Measurements from ENCODE around the gene CDK6. TPM values are rescaled to one million over a fixed set of nuclear protein-coding genes. Genes with fewer than 3 reads are reported as not detected.
A peak's percentile ranks its signal among the peaks of the same experiment; 100 is the strongest.

CDK6 gene
- total RNA-seq, 2 experiments from 2014 or later = 130 to 138 TPM

GRCh38 chr7:92731335-92732063 lies 104.9 kb downstream of the CDK6 start:
- intact Hi-C loops (cut with micrococcal nuclease) = loop anchor here (1.0 kb wide), 1 partner anchor 79 kb away; no protein-coding TSS in a partner anchor

DNA sequence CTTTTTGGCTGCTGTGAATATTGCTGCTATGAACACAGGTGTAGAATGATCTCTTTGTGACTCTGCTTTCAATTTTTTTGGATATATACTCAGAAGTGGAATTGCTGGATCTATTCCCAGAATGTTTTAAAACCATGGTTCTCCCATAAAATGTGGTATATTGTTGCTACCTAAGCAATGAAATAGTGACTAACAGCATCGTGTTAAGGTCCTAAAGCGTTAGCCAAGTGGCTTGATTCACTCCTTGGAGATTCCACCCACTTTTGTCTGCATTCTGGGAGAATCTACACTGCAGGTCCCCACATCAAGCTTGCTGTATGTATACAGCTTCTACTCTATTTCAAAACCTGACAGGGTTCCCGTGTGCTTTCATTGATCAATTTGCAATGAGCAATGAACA lies 105.6 kb downstream of the CDK6 start:
- Mint-ChIP-seq H3K36me3 (ENCODE audit: low read depth) (peaks cover 59% of the 10 kb centered on the region), H3K4me1 (ENCODE audit: low read depth) (peaks cover 52% of the 10 kb centered on the region), H3K27me3 (no peaks in the 10 kb centered on the region), H3K9me3 (no peaks in the 10 kb centered on the region), H3K27ac (peak overlapping the region; percentile 90), H3K4me3 (no peak overlapping the region)
- CTCF ChIA-PET = interaction anchor here (1.8 kb wide), 1 partner anchor 99 kb away, joined by 5 read pairs; no protein-coding TSS in a partner anchor
- DNase-seq = no peak
- POLR2A ChIA-PET = interaction anchor here (0.8 to 0.9 kb wide), 4 partner anchors 13 to 105 kb away, joined by 3 to 8 read pairs (median 3); no protein-coding TSS in a partner anchor
- intact Hi-C loops (cut with micrococcal nuclease) = loop anchor here (1.0 kb wide), 1 partner anchor 79 kb away; no protein-coding TSS in a partner anchor
- ATAC-seq = no peak
- TF ChIP-seq, protein P1, sequence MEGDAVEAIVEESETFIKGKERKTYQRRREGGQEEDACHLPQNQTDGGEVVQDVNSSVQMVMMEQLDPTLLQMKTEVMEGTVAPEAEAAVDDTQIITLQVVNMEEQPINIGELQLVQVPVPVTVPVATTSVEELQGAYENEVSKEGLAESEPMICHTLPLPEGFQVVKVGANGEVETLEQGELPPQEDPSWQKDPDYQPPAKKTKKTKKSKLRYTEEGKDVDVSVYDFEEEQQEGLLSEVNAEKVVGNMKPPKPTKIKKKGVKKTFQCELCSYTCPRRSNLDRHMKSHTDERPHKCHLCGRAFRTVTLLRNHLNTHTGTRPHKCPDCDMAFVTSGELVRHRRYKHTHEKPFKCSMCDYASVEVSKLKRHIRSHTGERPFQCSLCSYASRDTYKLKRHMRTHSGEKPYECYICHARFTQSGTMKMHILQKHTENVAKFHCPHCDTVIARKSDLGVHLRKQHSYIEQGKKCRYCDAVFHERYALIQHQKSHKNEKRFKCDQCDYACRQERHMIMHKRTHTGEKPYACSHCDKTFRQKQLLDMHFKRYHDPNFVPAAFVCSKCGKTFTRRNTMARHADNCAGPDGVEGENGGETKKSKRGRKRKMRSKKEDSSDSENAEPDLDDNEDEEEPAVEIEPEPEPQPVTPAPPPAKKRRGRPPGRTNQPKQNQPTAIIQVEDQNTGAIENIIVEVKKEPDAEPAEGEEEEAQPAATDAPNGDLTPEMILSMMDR (IDR thresholded peaks at IDR 0.05) = no peak

More at GRCh38 chr7:92731335-92732063, 104.9 kb downstream of the CDK6 start:
- ATAC-seq (peak; percentile 78), DNase-seq (peak; percentile 58)
- H3K4me3 Mint-ChIP-seq = no peak overlapping the region
- CTCF ChIA-PET = interaction anchor here (1.8 kb wide), 1 partner anchor 98 kb away, joined by 5 read pairs; no protein-coding TSS in a partner anchor
- H3K27ac Mint-ChIP-seq = peak overlapping the region; percentile 90
- peaks cover 55% of the 10 kb centered on the region for H3K4me1 Mint-ChIP-seq (ENCODE audit: low read depth)
- no peaks in the 10 kb centered on the region for H3K27me3 Mint-ChIP-seq
- H3K9me3 Mint-ChIP-seq = no peaks in the 10 kb centered on the region
- POLR2A ChIA-PET = interaction anchor here (0.8 to 0.9 kb wide), 4 partner anchors 14 to 104 kb away, joined by 3 to 8 read pairs (median 3); no protein-coding TSS in a partner anchor
- peaks cover 58% of the 10 kb centered on the region for H3K36me3 Mint-ChIP-seq (ENCODE audit: low read depth)
- TF ChIP-seq, protein P1 (IDR thresholded peaks at IDR 0.05) = no peak

DNA sequence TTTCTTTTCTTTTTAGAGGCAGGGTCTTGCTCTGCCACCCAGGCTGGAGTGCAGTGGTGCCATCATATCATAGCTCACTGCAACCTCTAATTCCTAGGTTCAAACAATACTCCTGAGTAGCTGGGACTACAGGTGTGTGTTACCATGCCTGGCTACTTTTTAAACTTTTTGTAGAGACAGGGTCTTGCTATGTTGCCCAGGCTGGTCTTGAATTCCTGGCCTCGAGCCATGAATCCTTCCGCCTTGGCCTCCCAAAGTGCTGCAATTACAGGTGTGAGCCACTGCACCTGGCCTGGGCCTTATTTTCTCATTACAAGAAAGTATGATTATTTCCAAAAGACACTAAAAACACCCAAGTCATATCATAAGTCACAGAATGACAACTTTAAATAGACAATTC lies 106.6 kb downstream of the CDK6 start:
- CTCF ChIA-PET = interaction anchor here (1.0 to 1.6 kb wide), 5 partner anchors 15 to 109 kb away, joined by 3 to 6 read pairs (median 4); no protein-coding TSS in a partner anchor
- ATAC-seq (no peak), DNase-seq (no peak)
- intact Hi-C loops (cut with micrococcal nuclease) = no loop called here
- TF ChIP-seq, protein P1 (IDR thresholded peaks at IDR 0.05) = no peak
- Mint-ChIP-seq H3K4me1 (ENCODE audit: low read depth) (peaks cover 53% of the 10 kb centered on the region), H3K27me3 (no peaks in the 10 kb centered on the region), H3K27ac (peak overlapping the region; percentile 90), H3K36me3 (ENCODE audit: low read depth) (peaks cover 65% of the 10 kb centered on the region), H3K9me3 (no peaks in the 10 kb centered on the region), H3K4me3 (no peak overlapping the region)
- POLR2A ChIA-PET = interaction anchor here (1.6 kb wide), 1 partner anchor 80 kb away, joined by 5 read pairs; no protein-coding TSS in a partner anchor

GRCh38 chr7:92729172-92729571 lies 107.2 kb downstream of the CDK6 start:
- Mint-ChIP-seq H3K27me3 (no peaks in the 10 kb centered on the region), H3K4me3 (no peak overlapping the region), H3K36me3 (ENCODE audit: low read depth) (peaks cover 64% of the 10 kb centered on the region), H3K4me1 (ENCODE audit: low read depth) (peaks cover 52% of the 10 kb centered on the region), H3K27ac (peak overlapping the region; percentile 90), H3K9me3 (no peaks in the 10 kb centered on the region)
- ChIA-PET POLR2A (interaction anchor here (0.6 to 1.6 kb wide), 3 partner anchors 9 to 87 kb away, joined by 3 to 5 read pairs (median 4); no protein-coding TSS in a partner anchor), CTCF (interaction anchor here (1.0 to 1.6 kb wide), 5 partner anchors 15 to 108 kb away, joined by 3 to 6 read pairs (median 4); no protein-coding TSS in a partner anchor)
- ATAC-seq (peak; percentile 43), DNase-seq (no peak)
- TF ChIP-seq, protein P1 (IDR thresholded peaks at IDR 0.05) = no peak
- intact Hi-C loops (cut with micrococcal nuclease) = no loop called here

Measured in activated CD8-positive, alpha-beta T cell treated with anti-CD3 and anti-CD28 coated beads for 36 hours (primary cell).